Prostate gland (tissue), 2 donors: ENCODE results near the gene ENOX1. TPM values are rescaled to one million over a fixed set of nuclear protein-coding genes. Genes with fewer than 3 reads are reported as not detected.

Experiments
- DNase-seq: peaks from one replicate; pipeline ENCODE4 v3.0.0-alpha.2; 2019; ENCODE audit warnings: low spot score
- H3K27ac ChIP-seq, 2 donors: fragments of 200-600 bp; sonication (generic); 2 replicates each; pipeline ENCODE4 v1.5.1; 2017 to 2019
- H3K27me3 ChIP-seq: fragments of 200-600 bp; sonication (generic); replicated peaks from 2 replicates; pipeline ENCODE4 v1.5.1; 2019; ENCODE audit not compliant: insufficient read depth
- H3K36me3 ChIP-seq, 2 donors: fragments of 200-600 bp; sonication (generic); 1 replicate in 1 of 2; 2 replicates in 1 of 2; pipeline versions ENCODE4 v1.5.1 to v1.8.1; 2017 to 2019
- H3K4me1 ChIP-seq: fragments of 200-600 bp; sonication (generic); replicated peaks from 2 replicates; pipeline ENCODE4 v1.5.1; 2019
- H3K4me3 ChIP-seq, 2 donors: fragments of 200-600 bp; sonication (generic); 2 replicates each; pipeline ENCODE4 v1.5.1; 2017 to 2019
- H3K9me3 ChIP-seq: fragments of 200-600 bp; sonication (generic); 2 replicates; pipeline ENCODE4 v1.5.1; 2017
- CTCF ChIP-seq, 4 experiments: fragments of 200-600 bp in 2 of 4; fragments of 450-650 bp in 2 of 4; sonication (generic) in 2 of 4; IDR thresholded peaks; 1 replicate in 3 of 4; 2 replicates in 1 of 4; pipeline ENCODE4 v1.5.1; 2016 to 2019; ENCODE audit warnings: antibody characterized with exemption in 4 of 4, mild to moderate bottlenecking in 2 of 4, moderate library complexity in 2 of 4
- POLR2A ChIP-seq: fragments of 450-650 bp; IDR thresholded peaks from one replicate; pipeline ENCODE4 v1.6.1; 2016; ENCODE audit warnings: antibody characterized with exemption, mild to moderate bottlenecking
- POLR2AphosphoS5 ChIP-seq: sonication (generic); formaldehyde crosslinking; IDR thresholded peaks from one replicate; pipeline ENCODE4 v1.6.1; 2017; ENCODE audit warnings: antibody characterized with exemption
- WGBS: methylation state at CpG from one replicate; pipeline ENCODE4 v1.1.5; 2018; 5-methylcytosine and 5-hydroxymethylcytosine counted together
- intact Hi-C: fragments of 100-400 bp; cut with DNase I; formaldehyde crosslinking; loops from one replicate; pipeline ENCODE4 v1.14.2; 2022
- total RNA-seq, 2 donors: library from RNA; depleted of rRNA; stranded (reverse); fragments of >200 nt; gene quantifications; one replicate each; pipeline ENCODE4 v1.1.0, GENCODE V29; 2016

Gene ENOX1
- total RNA-seq, 2 donors from 2014 or later = 4.5 to 5.3 TPM

- no peaks in the 10 kb centered on the region for H3K9me3 ChIP-seq
- 88% methylated on average over 6 of the region's 6 CpGs for WGBS
- TF ChIP-seq CTCF (IDR thresholded peaks at IDR 0.05) = no peak
- H3K36me3 ChIP-seq = no peaks in the 10 kb centered on the region
- DNase-seq = no peak
- no peak overlapping the region for H3K27ac ChIP-seq
- H3K4me3 ChIP-seq = no peak overlapping the region
- H3K27me3 ChIP-seq = no peaks in the 10 kb centered on the region
- H3K4me1 ChIP-seq = no peaks in the 10 kb centered on the region
- intact Hi-C loops = no loop called here
Observed at GRCh38 chr13:43725460-43725859, 61.3 kb downstream of the ENOX1 start.

GRCh38 chr13:43720780-43721397 lies 65.9 kb downstream of the ENOX1 start:
- intact Hi-C loops = no loop called here
- TF ChIP-seq CTCF (IDR thresholded peaks at IDR 0.05) (no peak), POLR2AphosphoS5 (no peak), POLR2A (no peak)
- H3K4me1 ChIP-seq = no peaks in the 10 kb centered on the region
- no peak overlapping the region for H3K27ac ChIP-seq
- no peak overlapping the region for H3K4me3 ChIP-seq
- no peaks in the 10 kb centered on the region for H3K36me3 ChIP-seq
- DNase-seq = no peak
- no peaks in the 10 kb centered on the region for H3K27me3 ChIP-seq
- no peaks in the 10 kb centered on the region for H3K9me3 ChIP-seq
- WGBS = 49% methylated on average over 2 of the region's 2 CpGs

GRCh38 chr13:43698758-43699157 lies 88.0 kb downstream of the ENOX1 start:
- no peaks in the 10 kb centered on the region for H3K36me3 ChIP-seq
- no peaks in the 10 kb centered on the region for H3K9me3 ChIP-seq
- TF ChIP-seq CTCF (IDR thresholded peaks at IDR 0.05) (no peak), POLR2A (no peak), POLR2AphosphoS5 (no peak)
- 63% methylated on average over 2 of the region's 2 CpGs for WGBS
- no peaks in the 10 kb centered on the region for H3K4me1 ChIP-seq
- intact Hi-C loops = no loop called here
- H3K4me3 ChIP-seq = no peak overlapping the region
- H3K27me3 ChIP-seq = no peaks in the 10 kb centered on the region
- DNase-seq = no peak
- no peak overlapping the region for H3K27ac ChIP-seq

GRCh38 chr13:43698009-43698408 lies 88.8 kb downstream of the ENOX1 start:
- TF ChIP-seq POLR2A = no peak
- no peak for TF ChIP-seq CTCF (IDR thresholded peaks at IDR 0.05)
- TF ChIP-seq POLR2AphosphoS5 = no peak
- no peaks in the 10 kb centered on the region for H3K9me3 ChIP-seq
- no peaks in the 10 kb centered on the region for H3K27me3 ChIP-seq
- H3K36me3 ChIP-seq = no peaks in the 10 kb centered on the region
- H3K27ac ChIP-seq = no peak overlapping the region
- no peaks in the 10 kb centered on the region for H3K4me1 ChIP-seq
- H3K4me3 ChIP-seq = no peak overlapping the region
- intact Hi-C loops = no loop called here
- no peak for DNase-seq
- 86% methylated on average over 2 of the region's 2 CpGs for WGBS

- Histone ChIP-seq H3K9me3 (no peaks in the 10 kb centered on the region), H3K27me3 (no peaks in the 10 kb centered on the region), H3K27ac (no peak overlapping the region), H3K36me3 (no peaks in the 10 kb centered on the region), H3K4me3 (no peak overlapping the region), H3K4me1 (no peaks in the 10 kb centered on the region)
- 92% methylated on average over 2 of the region's 2 CpGs for WGBS
- TF ChIP-seq CTCF (IDR thresholded peaks at IDR 0.05) (no peak), POLR2A (no peak), POLR2AphosphoS5 (no peak)
- intact Hi-C loops = no loop called here
- DNase-seq = no peak
Observed at GRCh38 chr13:43697323-43697722, 89.4 kb downstream of the ENOX1 start.
